Right lobe of liver (tissue), 6 donors: ENCODE results near the gene PKN3. TPM values are rescaled to one million over a fixed set of nuclear protein-coding genes. Genes with fewer than 3 reads are reported as not detected.

Experiments used
- ATAC-seq, 4 donors: fragments of 200-7000 bp; cut with Tn5 transposase; one replicate each; pipeline ENCODE4 v1.9.1; 2020; ENCODE audit warnings: mild to moderate bottlenecking in 4 of 4, moderate library complexity in 4 of 4
- DNase-seq, 3 donors: peaks; one replicate each; pipeline ENCODE4 v3.0.0-alpha.2; 2020
- H3K27ac ChIP-seq, 3 donors: fragments of 200-600 bp; one replicate each; pipeline ENCODE4 v1.8.0; 2022
- H3K27me3 ChIP-seq, 2 donors: fragments of 200-600 bp; one replicate each; pipeline ENCODE4 v1.8.0; 2022
- H3K36me3 ChIP-seq, 4 donors: fragments of 200-600 bp; sonication (generic) in 1 of 4; one replicate each; pipeline versions ENCODE4 v1.5.1 to v1.8.0; 2017 to 2022; ENCODE audit warnings: control low read depth in 1 of 4
- H3K4me1 ChIP-seq, 4 donors: fragments of 200-600 bp; sonication (generic) in 1 of 4; one replicate each; pipeline versions ENCODE4 v1.5.1 to v1.8.0; 2017 to 2022; ENCODE audit warnings: control low read depth in 1 of 4
- H3K4me3 ChIP-seq, 3 donors: fragments of 200-600 bp; one replicate each; pipeline ENCODE4 v1.8.0; 2022
- H3K9me3 ChIP-seq, 4 donors: fragments of 200-600 bp; sonication (generic) in 1 of 4; one replicate each; pipeline versions ENCODE4 v1.5.1 to v1.8.0; 2017 to 2022; ENCODE audit warnings: control low read depth in 1 of 4
- CTCF ChIP-seq, 4 donors: fragments of 200-600 bp in 3 of 4; fragments of 450-650 bp in 1 of 4; IDR thresholded peaks; one replicate each; pipeline versions ENCODE4 v1.5.1 to v1.8.0; 2016 to 2022; ENCODE audit warnings: antibody characterized with exemption in 4 of 4, mild to moderate bottlenecking in 2 of 4
- POLR2A ChIP-seq: fragments of 450-650 bp; IDR thresholded peaks from one replicate; pipeline ENCODE4 v1.6.1; 2017; ENCODE audit warnings: antibody characterized with exemption, mild to moderate bottlenecking
- WGBS: methylation state at CpG from one replicate; pipeline ENCODE4 v1.1.6; 2018; ENCODE audit warnings: low coverage, low lambda C conversion rate; ENCODE audit not compliant: insufficient coverage; ENCODE audit errors: missing lambda C conversion rate; 5-methylcytosine and 5-hydroxymethylcytosine counted together
- intact Hi-C, 2 donors: fragments of 100-400 bp; cut with DNase I; formaldehyde crosslinking; loops; one replicate each; pipeline versions ENCODE4 v1.11.2 to v1.14.1; 2022
- total RNA-seq, 6 experiments: library from RNA; depleted of rRNA in 2 of 6; stranded (reverse); fragments of >200 nt in 2 of 6; fragmentation: NEBNext Ultra II Directional in 3 of 6; extraction: Animal tissue kit (Norgen Biotek cat#: 25700) in 3 of 6; gene quantifications; one replicate each; pipeline versions ENCODE4 v1.1.0 to v1.2.4, GENCODE V29; 2016 to 2023
- donor health status: DM: no; HTN: yes; CAD: no.
- donor health status: DM: no; HTN: no; CAD: no.
- donor health status: DM: no; HTN: no; CAD: no.
- donor health status: DM: no; HTN: yes; CAD: no.
- donor health status: DM: no; HTN: yes; CAD: no.

Gene PKN3
- total RNA-seq, 6 experiments from 2014 or later, result 0.81 to 4.9 (median 2.4) TPM

GRCh38 chr9:128743421-128743820 lies 41.1 kb downstream of the PKN3 start:
- no CpG with 5 or more reads among the region's 1 CpG for WGBS
- no peak overlapping the region for H3K4me3 ChIP-seq
- intact Hi-C loops, result loop anchor here in 1 of 2 donors (10.0 kb wide), 1 partner anchor 61 kb away; no protein-coding TSS in a partner anchor
- H3K9me3 ChIP-seq, result no peaks in the 10 kb centered on the region
- TF ChIP-seq CTCF (IDR thresholded peaks at IDR 0.05), result no peak
- peaks cover 0 to 48% (median 18%) of the 10 kb centered on the region in 4 donors for H3K36me3 ChIP-seq
- ATAC-seq (peak in 1 of 4 donors; percentile 14), DNase-seq (no peak)
- no peak overlapping the region for H3K27ac ChIP-seq
- H3K27me3 ChIP-seq, result no peaks in the 10 kb centered on the region
- H3K4me1 ChIP-seq, result no peaks in the 10 kb centered on the region

GRCh38 chr9:128747241-128747640 lies 44.9 kb downstream of the PKN3 start:
- intact Hi-C loops, result loop anchor here in 1 of 2 donors (10.0 kb wide), 1 partner anchor 58 kb away; no protein-coding TSS in a partner anchor
- no peak overlapping the region for H3K4me3 ChIP-seq
- H3K9me3 ChIP-seq, result no peaks in the 10 kb centered on the region
- no peak for DNase-seq
- no peaks in the 10 kb centered on the region for H3K4me1 ChIP-seq
- no peak overlapping the region for H3K27ac ChIP-seq
- no peak for ATAC-seq
- no peaks in the 10 kb centered on the region for H3K27me3 ChIP-seq
- no peak for TF ChIP-seq POLR2A
- no peak for TF ChIP-seq CTCF (IDR thresholded peaks at IDR 0.05)
- peaks cover 0 to 38% (median 21%) of the 10 kb centered on the region in 4 donors for H3K36me3 ChIP-seq
- WGBS, result 100% methylated on average over 1 of the region's 1 CpG

- Histone ChIP-seq H3K27me3 (no peaks in the 10 kb centered on the region), H3K27ac (no peak overlapping the region), H3K4me1 (no peaks in the 10 kb centered on the region), H3K4me3 (no peak overlapping the region), H3K36me3 (peaks cover 0 to 59% (median 31%) of the 10 kb centered on the region in 4 donors), H3K9me3 (no peaks in the 10 kb centered on the region)
- WGBS, result no CpG with 5 or more reads among the region's 22 CpGs
- DNase-seq (no peak), ATAC-seq (peak in 2 of 4 donors; percentile 5 to 22)
- intact Hi-C loops, result no loop called here
- no peak for TF ChIP-seq POLR2A
- TF ChIP-seq CTCF (IDR thresholded peaks at IDR 0.05), result no peak
Observed at GRCh38 chr9:128750926-128751595, 48.8 kb downstream of the PKN3 start.

GRCh38 chr9:128753627-128754026 lies 51.3 kb downstream of the PKN3 start:
- WGBS, result 91% methylated on average over 5 of the region's 16 CpGs
- peak in 2 of 4 donors; percentile 14 to 17 for ATAC-seq
- Histone ChIP-seq H3K9me3 (no peaks in the 10 kb centered on the region), H3K27ac (no peak overlapping the region), H3K36me3 (peaks cover 0 to 44% (median 25%) of the 10 kb centered on the region in 4 donors), H3K27me3 (no peaks in the 10 kb centered on the region), H3K4me3 (no peak overlapping the region), H3K4me1 (no peaks in the 10 kb centered on the region)
- no peak for DNase-seq
- intact Hi-C loops, result no loop called here
- TF ChIP-seq POLR2A (no peak), CTCF (IDR thresholded peaks at IDR 0.05) (no peak)
